NCI-H526 treated with DMSO at 0.1 percent for 48 hours (cell line): ENCODE data around the gene LPAR3.
A peak's percentile ranks its signal among the peaks of the same experiment; 100 is the strongest.
"Not testable (repeated sequence)": the region's sequence is repeated elsewhere in the genome, so short reads cannot be mapped to it uniquely, and the experiment has no call there.

Experiments
- DNase-seq: peaks from one replicate; lab custom pipeline; 2025; lab: John Stamatoyannopoulos, UW

The LPAR3 gene

GRCh38 chr1:84907095-84907827, 14.3 kb upstream of the LPAR3 start:
- DNase-seq, result no peak

DNA sequence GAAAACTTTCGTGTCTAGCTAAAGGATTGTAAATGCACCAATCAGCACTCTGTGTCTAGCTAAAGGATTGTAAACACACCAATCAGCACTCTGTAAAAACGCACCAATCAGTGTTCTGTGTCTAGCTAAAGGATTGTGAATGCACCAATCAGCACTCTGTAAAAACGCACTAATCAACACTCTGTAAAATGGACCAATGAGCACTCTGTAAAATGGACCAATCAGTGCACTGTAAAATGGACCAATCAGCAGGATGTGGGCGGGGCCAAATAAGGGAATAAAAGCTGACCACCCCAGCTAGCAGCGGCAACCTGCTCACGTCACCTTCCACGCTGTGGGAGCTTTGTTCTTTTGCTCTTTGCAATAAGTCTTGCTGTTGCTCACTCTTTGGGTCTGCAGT, 9.7 kb upstream of the LPAR3 start:
- DNase-seq, result not testable (repeated sequence)

DNA sequence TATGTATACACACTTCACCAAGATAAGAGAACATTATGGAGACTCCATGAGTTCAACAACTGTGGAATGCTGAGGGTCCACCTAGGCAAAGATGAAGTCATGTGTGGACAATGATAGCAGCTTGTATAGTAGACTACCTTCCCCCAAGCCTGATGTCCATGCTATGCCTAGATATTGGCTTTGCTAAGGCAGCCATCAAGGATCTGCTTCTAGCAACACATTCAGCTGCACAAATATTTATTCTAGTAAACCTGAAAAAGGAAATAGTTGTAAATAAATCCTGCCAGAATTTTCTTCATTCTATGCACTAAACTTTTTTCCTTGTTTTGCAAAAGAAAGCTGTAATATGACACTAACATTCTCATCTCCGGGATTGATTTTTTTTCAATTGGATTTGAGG, 7.0 kb upstream of the LPAR3 start:
- DNase-seq, result no peak

- no peak for DNase-seq
These were observed 3.3 kb upstream of the LPAR3 start for GRCh38 chr1:84896279-84896678.

DNA sequence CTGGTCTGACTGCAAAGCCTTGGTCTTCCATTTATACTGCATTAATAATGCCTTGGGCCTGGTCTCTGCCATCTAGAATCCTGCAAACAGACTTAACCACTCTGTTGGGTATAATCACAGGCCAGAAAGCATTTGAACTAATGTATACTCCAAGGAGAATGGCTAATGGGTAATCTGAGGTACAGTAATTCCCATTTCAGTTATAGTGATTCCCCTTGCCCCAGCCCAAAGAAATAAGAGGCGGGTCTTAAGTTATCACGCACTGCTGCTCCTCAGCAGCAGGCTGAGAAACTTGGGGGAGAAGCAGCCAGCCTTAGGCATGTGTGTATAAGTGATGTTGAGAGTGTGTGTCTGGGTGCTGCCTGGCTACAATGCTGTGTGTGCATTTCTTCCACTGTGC, 2.4 kb downstream of the LPAR3 start:
- no peak for DNase-seq

- DNase-seq, result no peak
These were observed 3.6 kb downstream of the LPAR3 start for GRCh38 chr1:84889437-84889836.

- DNase-seq, result no peak
These were observed 4.3 kb downstream of the LPAR3 start for GRCh38 chr1:84888753-84889152.

GRCh38 chr1:84887261-84887934, 5.6 kb downstream of the LPAR3 start:
- no peak for DNase-seq

DNA sequence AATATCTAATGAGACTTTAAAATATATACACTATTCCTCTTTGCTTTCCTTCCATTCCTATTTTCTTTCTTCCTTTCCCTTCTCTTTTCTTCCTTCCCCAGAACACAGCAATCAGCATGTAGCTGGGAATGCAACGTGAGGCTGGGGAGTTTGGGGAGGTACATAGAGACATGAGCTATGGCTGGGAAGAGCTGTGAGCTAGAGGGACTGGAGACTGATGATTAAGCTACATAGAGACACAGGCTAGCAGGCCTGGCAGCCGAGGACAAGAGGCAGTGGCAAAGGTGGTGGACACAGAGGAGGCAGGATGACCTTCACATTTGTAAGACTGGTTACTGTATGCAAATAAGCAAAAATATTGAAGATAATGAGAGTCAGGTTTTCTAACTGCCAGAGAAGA, 7.5 kb downstream of the LPAR3 start:
- DNase-seq, result peak; percentile 17

- no peak for DNase-seq
These were observed 8.2 kb downstream of the LPAR3 start for GRCh38 chr1:84884671-84885389.

- DNase-seq, result no peak
These were observed 9.7 kb downstream of the LPAR3 start for GRCh38 chr1:84883286-84883685.

DNA sequence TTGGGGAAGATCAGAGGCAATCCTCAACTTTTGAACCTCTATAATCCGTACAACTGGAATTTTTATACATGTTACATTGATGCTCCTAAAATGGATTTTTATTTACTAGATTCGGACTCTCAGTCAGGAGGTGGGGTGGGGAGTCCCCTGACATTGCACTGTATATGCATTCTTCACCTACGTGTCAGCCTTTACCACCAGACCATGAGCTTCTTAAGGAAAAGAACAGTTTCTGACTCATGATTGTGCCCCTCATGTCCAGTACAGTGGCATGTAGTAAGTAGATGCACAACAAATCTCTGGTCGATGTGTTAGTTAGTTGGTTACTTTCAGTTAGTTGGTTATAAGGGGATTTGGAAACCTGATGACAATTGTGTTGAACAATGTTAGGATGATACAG, 15.4 kb downstream of the LPAR3 start:
- no peak for DNase-seq

- no peak for DNase-seq
These were observed 16.7 kb downstream of the LPAR3 start for GRCh38 chr1:84876353-84876752.

DNA sequence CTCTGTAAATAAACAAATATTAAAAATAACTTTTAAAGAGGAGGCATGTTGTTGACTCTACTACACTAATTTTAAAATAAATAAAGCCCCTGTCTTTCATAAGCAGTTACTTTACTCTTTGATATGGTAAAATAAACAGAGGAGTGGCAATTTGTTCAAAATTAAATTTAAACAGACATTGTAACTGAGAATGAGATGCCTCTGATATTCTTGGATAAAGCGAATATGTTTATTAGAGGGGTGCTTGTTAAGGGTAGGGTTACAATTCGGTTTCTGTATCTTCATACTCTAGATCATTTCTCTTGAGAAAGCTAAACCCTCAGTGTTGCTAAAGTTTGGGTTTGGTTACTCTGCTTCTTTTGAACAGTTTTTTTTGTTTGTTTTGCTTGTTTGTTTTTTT, 19.6 kb downstream of the LPAR3 start:
- no peak for DNase-seq

DNA sequence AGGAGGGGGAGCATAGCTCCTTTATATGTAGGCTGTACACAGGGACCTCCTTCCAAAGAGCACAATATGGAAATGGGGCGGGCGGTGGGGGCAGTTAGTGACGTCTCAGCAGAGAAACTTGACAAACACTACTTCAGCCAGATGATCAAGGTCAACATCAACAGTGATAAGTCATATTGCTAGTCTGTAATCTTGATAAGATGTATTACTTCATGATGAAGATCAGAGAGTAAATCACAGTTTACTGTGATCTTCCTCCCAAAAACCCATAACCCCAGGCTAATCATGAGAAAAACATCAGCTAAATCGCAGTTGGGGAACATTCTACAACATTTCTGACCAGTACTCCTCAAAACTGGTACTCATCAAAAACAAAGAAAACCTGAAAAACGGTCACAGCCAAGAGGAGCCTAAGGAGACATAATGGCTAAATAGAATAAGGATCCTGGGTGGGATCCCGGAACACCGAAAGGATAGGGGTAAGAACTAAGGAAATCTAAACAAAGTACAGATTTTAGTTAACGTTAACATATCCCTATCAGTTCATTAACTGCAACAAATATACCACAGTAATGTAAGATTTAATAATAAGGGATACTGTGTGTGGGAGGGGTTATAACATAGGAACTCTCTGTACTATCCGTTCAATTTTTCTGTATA, 20.2 kb downstream of the LPAR3 start:
- no peak for DNase-seq

GRCh38 chr1:84871181-84871580, 21.8 kb downstream of the LPAR3 start:
- no peak for DNase-seq

GRCh38 chr1:84870591-84870990, 22.4 kb downstream of the LPAR3 start:
- no peak for DNase-seq

DNA sequence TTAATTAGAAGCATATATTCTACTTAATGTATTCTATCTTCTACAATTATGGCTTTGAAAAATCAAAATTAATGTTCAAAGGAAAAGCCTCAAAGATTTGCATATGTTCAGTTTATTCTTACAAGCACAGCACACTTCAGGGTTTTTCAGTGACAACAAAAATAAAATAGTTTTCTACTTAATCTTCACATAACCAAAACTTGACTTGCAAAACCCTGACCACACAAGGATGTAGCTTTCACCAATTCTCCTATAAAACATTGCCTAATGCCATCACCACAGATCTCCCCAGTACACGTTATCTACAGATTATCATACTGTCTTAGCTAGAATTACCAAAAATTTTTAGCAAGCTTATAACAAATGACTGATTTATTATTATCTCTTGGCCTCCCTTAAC, 23.3 kb downstream of the LPAR3 start:
- DNase-seq, result no peak

GRCh38 chr1:84862810-84863251, 30.2 kb downstream of the LPAR3 start:
- DNase-seq, result no peak

DNA sequence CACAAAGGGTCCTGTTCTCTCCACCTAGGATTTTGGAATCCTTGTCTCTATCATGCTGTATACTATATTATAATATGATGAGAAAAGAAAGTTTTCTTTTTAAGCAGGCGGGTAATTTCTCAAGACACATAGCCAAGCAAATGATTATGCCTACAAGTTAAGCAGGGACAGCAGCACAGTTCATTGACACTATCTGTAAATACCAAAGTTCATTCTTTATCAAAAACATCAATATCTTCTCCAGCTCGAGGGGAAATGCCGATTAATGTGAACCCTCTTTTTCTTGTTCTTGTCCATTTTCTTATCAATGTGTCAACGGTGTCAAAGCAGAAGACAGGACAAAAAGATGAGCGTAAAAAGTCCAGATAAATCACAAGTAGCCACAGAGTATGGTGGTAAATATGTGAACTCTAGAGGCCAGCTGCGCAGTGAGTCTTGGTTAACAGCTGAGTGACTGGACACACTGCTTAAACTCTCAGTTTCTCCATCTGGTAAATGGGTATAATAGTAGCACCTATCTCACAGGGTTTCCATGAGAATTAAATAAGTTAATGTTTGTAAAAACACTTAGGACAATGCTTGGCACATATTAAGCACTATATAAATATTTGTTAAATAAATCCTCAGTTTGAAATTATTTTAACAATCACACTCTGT, 30.9 kb downstream of the LPAR3 start:
- DNase-seq, result no peak

DNA sequence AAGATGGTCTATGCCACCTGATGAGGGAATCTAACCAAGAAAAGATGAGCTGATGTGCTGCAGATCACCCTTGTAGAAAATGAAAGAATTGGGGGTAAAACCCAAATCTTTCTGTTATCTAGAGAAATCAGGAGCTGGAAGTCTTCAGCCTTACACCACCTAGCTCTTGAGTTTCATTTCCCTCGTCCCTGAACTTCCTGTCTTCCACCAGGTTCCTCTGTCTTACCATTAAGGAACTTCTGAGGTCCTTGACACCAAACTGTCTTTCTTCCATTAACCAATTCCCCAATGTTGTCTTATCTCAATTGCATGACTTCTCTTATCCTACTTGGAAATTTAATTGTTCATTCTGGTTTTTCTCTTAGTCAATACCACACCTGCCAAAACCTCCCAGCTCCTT, 31.5 kb downstream of the LPAR3 start:
- DNase-seq, result no peak

DNA sequence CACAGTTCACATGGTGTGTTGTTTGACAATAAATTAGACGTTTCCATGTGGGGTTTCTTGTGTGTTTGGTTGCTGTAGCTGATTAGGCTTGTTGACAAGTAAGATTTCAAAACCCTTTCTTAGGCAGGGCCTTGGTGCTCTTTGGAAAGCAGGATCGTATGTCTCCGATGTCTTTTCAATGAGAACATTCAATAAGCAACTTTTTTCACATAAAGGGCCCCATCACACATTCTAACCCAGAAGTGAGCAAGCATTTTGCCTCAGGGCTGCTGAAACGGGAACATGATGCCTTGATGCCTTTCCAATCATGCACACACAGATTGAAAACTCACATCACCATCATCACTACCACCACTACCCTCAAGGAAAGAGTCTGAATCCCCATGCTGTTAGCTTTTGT, 33.1 kb downstream of the LPAR3 start:
- no peak for DNase-seq
